HTERT RPE-1 (cell line): ENCODE results near the gene NRP1.

Experiments used
- in situ Hi-C: fragments of 300-500 bp; cut with MboI; formaldehyde crosslinking; loops from 4 replicates; pipeline ENCODE4 v1.14.3; 2020; ENCODE audit warnings: low sequenced_read_pairs

The NRP1 gene

DNA sequence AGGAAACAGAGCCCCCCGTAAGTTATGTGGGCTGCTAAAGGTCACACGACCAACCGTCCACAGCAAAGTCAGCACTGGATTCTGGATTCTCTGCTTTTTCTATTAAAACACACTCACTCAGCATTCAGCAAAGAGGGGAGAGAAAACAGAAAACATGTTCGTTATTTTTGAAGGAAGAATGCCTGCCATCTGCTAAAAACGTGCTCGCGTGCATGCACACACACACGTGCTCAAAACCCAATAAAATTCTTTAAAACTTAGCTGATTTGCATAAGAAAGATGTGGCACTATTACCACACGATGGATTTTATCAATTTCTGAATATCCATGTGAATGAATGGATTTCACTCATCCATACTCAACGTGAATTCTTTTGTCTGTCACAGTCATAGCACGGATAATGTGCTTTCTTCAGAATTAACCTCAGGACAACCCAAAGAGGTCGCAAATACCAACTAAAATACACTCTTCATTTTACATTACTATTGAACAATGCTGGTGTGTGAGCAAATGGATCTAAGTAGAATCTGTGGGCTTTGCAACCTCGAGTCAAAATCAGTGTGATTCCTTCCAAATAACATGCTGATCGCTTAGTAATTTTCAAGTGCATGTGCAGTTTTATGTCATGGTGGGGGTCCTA is 40.8 kb downstream of the NRP1 start:
- in situ Hi-C loops: no loop called here

DNA sequence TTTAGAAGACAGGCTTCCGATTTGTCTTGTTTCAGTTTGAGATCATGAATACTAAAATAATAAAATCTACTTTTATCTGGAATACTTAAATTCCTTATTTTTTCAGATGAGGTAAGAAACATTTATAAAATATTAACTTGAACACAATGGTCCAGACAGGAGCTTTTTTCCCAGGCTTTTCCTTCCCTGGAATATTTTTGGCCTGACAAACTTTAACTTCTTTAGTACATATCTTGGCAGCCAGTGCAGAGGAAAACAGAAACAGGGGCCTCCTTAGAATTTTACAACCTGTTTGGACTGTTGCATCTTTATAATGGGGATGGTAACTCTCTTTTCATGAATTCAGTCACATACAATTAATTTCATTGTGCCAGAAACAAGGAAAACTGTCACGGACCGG is 41.4 kb downstream of the NRP1 start:
- in situ Hi-C loops: no loop called here

- in situ Hi-C loops: no loop called here
Observed at GRCh38 chr10:33291053-33291592, 43.3 kb downstream of the NRP1 start.

DNA sequence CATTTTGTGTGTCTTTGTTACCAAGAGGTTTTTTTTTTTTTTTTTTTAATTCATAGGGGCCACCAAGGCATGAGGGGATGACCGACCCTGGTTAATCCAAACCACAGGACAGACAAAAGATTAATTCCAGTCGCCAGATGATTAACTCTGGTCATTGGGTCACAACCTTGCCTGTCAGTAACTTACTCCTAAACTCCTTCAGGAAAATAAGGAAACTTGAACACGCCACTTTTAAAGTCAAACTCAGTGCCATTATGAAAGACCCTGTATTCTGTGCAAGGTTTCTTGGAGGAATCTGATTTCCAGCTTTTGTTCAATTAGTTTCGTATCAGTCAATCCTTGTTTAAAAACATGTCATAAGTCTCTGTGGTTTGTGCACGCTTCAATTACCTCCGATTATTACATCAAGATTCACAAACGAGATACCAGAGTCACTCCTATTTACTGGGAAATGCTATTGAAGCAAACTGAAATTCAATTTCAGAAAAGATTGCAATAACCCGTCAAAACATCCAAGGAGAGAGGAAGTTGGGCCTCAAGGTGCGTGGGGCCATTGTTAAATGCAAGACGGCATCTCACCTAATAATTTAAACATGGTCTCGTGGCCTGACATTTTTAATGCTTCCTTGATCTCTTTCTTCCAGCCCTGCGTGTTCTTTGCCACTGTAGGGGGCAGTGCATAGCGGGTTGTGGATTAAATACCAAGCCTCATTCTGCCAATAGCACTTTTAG is 44.0 kb downstream of the NRP1 start:
- in situ Hi-C loops: no loop called here

- in situ Hi-C loops: no loop called here
Observed at GRCh38 chr10:33289776-33290175, 44.7 kb downstream of the NRP1 start.

DNA sequence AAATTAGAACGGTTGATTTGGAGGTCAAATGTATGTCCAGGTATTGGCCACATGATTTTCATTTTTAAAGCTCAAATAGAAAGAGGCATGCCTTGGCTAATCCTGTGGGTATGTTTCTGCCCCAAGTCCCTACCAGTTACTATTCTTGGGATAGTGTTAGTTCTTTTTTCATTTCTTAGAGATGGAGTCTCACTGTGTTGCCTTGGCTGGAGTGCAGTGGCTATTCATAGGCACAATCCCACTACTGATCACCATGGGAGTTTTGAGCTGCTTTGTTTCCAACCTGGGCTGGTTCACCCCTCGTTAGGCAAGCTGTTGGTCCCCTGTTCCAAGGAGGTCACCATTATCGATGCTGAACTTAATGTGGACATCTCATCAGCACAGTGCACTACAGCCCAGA is 46.3 kb downstream of the NRP1 start:
- in situ Hi-C loops: no loop called here

DNA sequence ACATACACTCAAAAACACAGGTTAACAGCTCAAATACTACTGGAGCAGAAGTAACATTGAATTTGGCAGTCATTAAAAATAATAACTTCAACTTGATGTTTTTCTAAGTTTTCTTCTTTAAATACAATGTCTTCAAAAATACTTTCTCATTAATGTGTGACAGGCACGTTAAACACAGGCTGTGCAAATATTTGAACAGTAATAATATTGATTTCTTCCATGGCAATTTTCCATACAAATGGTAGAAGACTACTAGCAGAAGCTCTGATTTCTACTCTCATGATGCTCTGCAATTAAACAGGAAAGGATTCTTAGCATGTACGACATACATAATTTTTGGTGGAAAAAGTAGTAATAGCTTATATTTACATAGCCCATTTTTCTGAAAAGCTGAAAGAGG is 47.4 kb downstream of the NRP1 start:
- in situ Hi-C loops: no loop called here

GRCh38 chr10:33286157-33286934 is 48.1 kb downstream of the NRP1 start:
- in situ Hi-C loops: no loop called here

GRCh38 chr10:33284945-33285344 is 49.5 kb downstream of the NRP1 start:
- in situ Hi-C loops: no loop called here

DNA sequence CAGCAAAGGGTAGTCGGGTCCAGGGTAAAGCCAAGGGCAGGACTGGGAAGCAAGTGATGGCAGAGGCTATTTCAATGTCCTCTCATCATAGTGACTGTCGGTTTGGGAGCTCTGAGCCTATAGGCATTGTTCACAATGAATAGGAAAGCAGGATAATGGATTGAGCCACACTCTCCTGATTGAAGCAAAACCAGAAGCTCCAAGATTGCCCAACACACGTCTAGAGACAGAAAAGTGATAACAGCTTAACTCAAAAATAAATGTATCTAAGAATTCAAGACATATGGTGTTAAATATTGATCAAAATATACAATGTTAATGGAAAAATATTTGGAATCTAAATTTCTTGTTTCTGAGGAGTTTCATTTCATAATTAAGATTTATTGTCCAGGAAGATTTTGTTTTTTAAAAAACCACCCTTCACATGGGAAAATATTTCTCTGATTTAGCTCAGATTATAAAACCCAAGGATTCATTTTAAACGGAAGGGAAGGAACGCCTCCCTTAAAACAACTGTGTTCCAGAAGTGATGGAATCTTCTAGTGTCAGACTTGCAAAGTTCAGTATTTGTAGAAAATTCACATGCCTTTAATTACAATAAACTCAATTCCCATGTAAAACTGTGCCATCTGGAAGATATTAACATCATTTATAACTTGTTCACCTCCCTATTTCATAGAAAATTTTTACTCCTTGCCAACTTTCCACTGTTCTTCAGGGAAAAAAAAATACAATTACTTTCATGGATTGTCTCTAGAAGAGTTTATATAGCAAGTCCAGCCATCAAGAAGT is 54.5 kb downstream of the NRP1 start:
- in situ Hi-C loops: no loop called here

DNA sequence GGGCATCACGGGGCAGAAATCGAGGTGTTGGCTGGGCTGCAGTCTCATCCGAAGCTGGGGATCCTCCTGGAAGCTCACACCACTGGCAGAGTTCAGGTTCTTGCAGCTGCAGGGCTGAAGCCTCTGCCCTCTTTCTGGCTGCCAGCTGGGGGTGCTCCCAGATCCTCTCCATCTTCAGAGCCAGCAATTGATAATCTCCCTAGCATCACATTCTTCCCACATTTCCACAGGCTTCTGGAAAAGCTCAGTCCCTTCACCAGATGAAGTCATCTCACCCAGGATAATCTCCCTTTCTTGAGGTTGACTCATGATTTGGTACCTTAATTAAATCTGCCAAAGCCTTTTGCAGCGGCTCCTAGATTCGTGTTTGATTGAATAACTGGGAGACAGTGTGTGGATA is 55.2 kb downstream of the NRP1 start:
- in situ Hi-C loops: no loop called here

GRCh38 chr10:33278198-33278597 is 56.3 kb downstream of the NRP1 start:
- in situ Hi-C loops: no loop called here

- in situ Hi-C loops: no loop called here
Observed at GRCh38 chr10:33277135-33277536, 57.3 kb downstream of the NRP1 start.

DNA sequence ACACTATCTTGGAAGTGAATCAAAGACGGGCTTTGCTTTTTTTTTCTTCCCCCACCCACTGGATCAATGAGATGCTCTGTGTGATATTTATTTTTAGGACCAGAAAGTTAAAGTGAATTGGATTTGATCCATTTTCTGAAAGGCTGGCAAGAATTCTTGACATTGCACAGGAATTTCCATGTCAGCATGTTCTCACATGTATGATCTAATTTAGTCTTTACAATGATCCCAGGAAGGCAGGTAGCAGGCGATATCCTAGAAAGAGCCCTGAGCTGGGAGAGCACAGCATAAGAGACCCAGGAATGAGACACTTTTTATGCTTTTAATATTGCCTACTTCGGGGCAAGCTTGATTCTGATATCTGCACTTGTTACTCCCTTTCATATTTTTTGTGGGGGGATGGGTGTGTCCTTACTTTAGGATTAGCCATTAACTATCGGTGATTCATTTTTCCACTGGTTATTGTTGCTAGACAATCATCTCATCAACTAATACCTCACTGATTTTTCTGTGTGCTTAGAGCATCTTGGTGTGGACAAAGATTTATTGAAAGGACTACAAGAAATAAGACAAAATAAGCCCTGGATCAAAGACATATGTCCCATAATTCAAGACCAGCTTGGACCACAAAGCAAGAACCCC is 58.1 kb downstream of the NRP1 start:
- in situ Hi-C loops: no loop called here

DNA sequence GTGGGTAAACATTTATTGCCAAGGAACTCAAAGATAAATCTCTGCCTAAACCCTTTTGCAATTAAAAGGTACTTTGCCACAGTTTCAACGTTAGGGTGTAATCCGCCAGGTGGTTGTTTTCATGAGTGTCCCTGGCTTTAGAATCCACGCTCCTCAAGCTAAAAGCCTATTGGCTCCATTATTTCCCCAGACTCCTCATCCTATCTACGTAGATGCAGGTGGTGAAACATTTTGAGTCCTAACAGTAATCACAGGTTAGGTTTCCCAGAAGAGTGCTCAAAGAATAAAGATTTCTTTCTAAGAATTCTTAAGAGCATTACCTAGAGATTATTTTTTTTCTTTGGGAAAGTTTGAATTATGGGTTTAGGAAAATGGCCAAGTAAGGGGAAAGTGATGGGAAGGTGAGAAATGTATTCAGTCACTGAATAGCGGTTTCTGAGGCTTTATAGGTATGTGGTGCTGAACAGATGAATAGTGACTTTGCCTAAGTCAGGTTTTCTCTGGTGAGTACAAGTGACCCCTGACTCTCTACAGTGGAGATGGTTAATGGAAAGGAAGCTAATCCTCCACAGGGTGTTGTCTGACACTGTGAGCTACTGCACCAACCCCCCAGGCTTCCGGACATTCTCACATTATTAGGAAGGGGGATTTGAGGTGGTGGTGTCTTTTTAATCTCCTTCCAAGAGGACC is 60.2 kb downstream of the NRP1 start:
- in situ Hi-C loops: no loop called here

DNA sequence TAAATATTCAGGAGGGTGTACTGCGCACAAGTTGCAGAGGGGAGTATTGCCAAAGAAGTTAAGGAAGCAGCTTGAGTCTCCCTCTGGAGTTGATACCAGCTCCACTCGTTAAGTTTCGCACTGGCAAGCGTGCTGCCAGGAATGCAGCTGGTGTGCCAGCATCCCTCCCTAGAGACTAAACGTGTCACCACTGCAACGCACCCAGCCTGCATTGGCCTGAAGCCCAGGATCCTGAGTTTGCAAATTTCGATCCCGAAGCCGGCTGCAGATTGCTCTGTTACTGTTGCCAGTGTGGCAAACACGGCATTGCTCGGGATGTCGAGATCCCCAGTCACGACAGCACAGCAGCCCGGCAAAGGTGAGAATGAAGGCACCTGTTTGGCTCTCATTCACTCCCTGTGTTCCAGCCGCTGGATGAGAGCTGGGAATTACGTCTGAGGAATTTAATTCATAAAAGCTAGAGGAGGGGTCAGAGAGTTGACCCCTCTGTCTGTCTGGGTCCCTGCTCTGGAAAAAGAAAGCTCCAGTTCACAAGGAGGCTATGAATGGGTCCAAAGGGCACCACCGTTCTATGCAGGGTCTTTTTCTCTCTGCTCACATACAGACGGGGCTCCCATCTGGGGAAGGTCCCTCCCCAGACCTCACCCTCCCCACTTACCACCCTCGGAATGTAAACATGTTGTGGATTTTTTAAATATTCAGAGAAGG is 61.0 kb downstream of the NRP1 start:
- in situ Hi-C loops: no loop called here

GRCh38 chr10:33272635-33273034 is 61.8 kb downstream of the NRP1 start:
- in situ Hi-C loops: no loop called here

- in situ Hi-C loops: no loop called here
Observed at GRCh38 chr10:33271969-33272583, 62.4 kb downstream of the NRP1 start.

DNA sequence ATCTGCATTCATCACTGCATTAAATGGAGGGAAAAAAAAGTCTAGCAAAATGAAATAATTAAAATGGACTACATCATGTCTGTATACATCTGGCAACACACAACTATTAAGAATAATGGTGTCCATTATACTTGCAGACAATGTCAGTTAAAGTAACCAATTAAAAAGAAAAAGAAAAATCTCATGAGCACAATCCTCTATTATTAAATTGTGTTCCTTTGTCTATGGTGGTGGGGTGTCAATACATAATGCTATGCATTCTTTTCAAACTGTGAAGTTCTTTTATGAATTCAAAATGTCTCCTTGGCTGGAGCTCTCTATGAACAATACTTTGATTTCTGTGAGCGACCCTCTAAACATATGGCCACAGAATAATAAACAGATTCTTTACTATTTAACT is 63.5 kb downstream of the NRP1 start:
- in situ Hi-C loops: no loop called here
